Left renal cortex interstitium (tissue), 4 donors: ENCODE data around the gene NAV2. TPM values are rescaled to one million over a fixed set of nuclear protein-coding genes. Genes with fewer than 3 reads are reported as not detected.

Experiments
- DNase-seq, 4 donors: peaks; one replicate each; pipeline ENCODE4 v3.0.0-alpha.2; 2013; ENCODE audit warnings: low read depth in 4 of 4, low spot score in 2 of 4, missing footprints in 1 of 4
- polyA plus RNA-seq, 4 donors: library from polyadenylated mRNA; unstranded; fragments of 120-200 nt; gene quantifications; one replicate each; pipeline ENCODE4 v1.2.1, GENCODE V29; 2013; ENCODE audit not compliant: insufficient read length in 4 of 4

Gene NAV2
- polyA plus RNA-seq, 4 donors: 29.7 to 61.7 (median 39.1) TPM

- DNase-seq: no peak
Measured at GRCh38 chr11:19962801-19963175, 250.2 kb downstream of the NAV2 start.

- DNase-seq: no peak
Measured at GRCh38 chr11:19963697-19964387, 251.2 kb downstream of the NAV2 start.

GRCh38 chr11:19966441-19966840 is 253.8 kb downstream of the NAV2 start:
- DNase-seq: no peak

GRCh38 chr11:19966927-19967326 is 254.3 kb downstream of the NAV2 start:
- no peak for DNase-seq

- no peak for DNase-seq
Measured at GRCh38 chr11:19967787-19968186, 255.2 kb downstream of the NAV2 start.

GRCh38 chr11:19968860-19969259 is 256.2 kb downstream of the NAV2 start:
- DNase-seq: no peak

- DNase-seq: no peak
Measured at GRCh38 chr11:19970944-19971343, 258.3 kb downstream of the NAV2 start.

- no peak for DNase-seq
Measured at GRCh38 chr11:19972091-19972490, 259.5 kb downstream of the NAV2 start.

GRCh38 chr11:19972651-19973050 is 260.0 kb downstream of the NAV2 start:
- no peak for DNase-seq

GRCh38 chr11:19973136-19973635 is 260.5 kb downstream of the NAV2 start:
- no peak for DNase-seq

GRCh38 chr11:19974886-19975285 is 262.2 kb downstream of the NAV2 start:
- DNase-seq: no peak

GRCh38 chr11:19975414-19975990 is 262.9 kb downstream of the NAV2 start:
- no peak for DNase-seq

- DNase-seq: no peak
Measured at GRCh38 chr11:19976281-19976941, 263.8 kb downstream of the NAV2 start.

- DNase-seq: no peak
Measured at GRCh38 chr11:19977941-19978340, 265.3 kb downstream of the NAV2 start.

- DNase-seq: no peak
Measured at GRCh38 chr11:19978668-19979518, 266.3 kb downstream of the NAV2 start.

- no peak for DNase-seq
Measured at GRCh38 chr11:19979519-19979845, 266.8 kb downstream of the NAV2 start.

GRCh38 chr11:19980388-19980787 is 267.8 kb downstream of the NAV2 start:
- no peak for DNase-seq

- DNase-seq: no peak
Measured at GRCh38 chr11:19980957-19981669, 268.5 kb downstream of the NAV2 start.

- DNase-seq: no peak
Measured at GRCh38 chr11:19982774-19983495, 270.3 kb downstream of the NAV2 start.
